ENCODE results near the gene ANKS1A. TPM values are rescaled to one million over a fixed set of nuclear protein-coding genes. Genes with fewer than 3 reads are reported as not detected.

Gene ANKS1A
- total RNA-seq, 1 donor from 2014 or later: 17.0 TPM

DNA sequence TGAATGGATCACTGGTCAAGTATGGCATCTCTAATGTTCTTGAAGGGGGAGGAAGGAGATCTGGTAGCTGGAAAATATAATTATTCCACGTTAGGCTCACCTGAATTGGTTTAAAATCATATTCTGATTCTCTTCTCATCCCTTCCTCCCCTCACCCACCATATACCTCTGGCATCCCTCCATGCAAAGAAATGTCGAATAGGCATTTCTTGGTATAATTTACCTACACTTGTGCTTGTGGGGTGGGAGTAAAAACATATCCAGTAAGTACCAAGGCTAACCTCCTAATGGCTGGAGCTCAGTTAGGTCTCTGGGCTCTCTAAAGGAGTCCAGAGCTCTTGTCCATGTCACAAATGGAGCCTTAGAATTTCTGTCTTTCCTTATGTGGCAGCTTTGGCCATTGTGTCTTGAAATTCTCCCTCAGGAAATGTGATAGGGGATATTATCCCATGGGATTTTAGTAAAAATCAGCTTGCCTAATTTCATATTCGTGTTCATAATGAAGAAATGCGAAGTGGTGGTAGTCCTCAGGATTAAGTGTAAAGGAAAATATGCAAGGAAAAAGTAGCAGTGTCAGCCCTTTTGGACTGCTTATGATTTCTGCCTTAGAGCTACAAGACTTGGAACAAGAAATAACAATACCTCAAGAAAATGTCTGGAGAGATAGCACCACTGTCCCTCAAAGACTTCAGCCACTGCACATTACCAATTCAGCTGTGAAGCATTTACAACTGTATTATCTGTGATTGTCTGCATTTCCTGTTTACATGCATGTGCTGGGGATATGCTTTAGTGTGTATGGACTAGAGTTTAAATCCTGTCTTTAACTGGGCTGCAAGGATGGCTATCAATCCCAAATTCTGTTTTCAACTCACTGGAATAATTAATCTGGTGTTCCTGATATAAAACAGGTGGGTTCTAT, 13.5 kb upstream of the ANKS1A start:
- peaks cover under 1% of the 10 kb centered on the region for H3K36me3 ChIP-seq
- H3K27me3 ChIP-seq: no peaks in the 10 kb centered on the region
- Mint-ChIP-seq H3K9me3 (no peaks in the 10 kb centered on the region), H3K4me3 (no peak overlapping the region), H3K27ac (no peak overlapping the region), H3K4me1 (no peaks in the 10 kb centered on the region), H3K36me3 (peaks cover 10% of the 10 kb centered on the region), H3K27me3 (ENCODE audit: insufficient read depth, low read depth) (no peaks in the 10 kb centered on the region)
- no peaks in the 10 kb centered on the region for H3K9me3 ChIP-seq (ENCODE audit: low read depth)
- no peak overlapping the region for H3K4me2 ChIP-seq
- H3K9ac ChIP-seq: no peak overlapping the region
- H3K4me3 ChIP-seq: no peak overlapping the region
- peaks cover 24% of the 10 kb centered on the region for H3F3A ChIP-seq (ENCODE audit: low read depth)
- H3K4me1 ChIP-seq: no peaks in the 10 kb centered on the region
- H2AFZ ChIP-seq (replicated peaks): no peak overlapping the region
- TF ChIP-seq EZH2 (IDR thresholded peaks at IDR 0.05) (no peak), EZH2phosphoT487 (IDR thresholded peaks at IDR 0.05) (no peak)
- TF ChIP-seq, protein P1, sequence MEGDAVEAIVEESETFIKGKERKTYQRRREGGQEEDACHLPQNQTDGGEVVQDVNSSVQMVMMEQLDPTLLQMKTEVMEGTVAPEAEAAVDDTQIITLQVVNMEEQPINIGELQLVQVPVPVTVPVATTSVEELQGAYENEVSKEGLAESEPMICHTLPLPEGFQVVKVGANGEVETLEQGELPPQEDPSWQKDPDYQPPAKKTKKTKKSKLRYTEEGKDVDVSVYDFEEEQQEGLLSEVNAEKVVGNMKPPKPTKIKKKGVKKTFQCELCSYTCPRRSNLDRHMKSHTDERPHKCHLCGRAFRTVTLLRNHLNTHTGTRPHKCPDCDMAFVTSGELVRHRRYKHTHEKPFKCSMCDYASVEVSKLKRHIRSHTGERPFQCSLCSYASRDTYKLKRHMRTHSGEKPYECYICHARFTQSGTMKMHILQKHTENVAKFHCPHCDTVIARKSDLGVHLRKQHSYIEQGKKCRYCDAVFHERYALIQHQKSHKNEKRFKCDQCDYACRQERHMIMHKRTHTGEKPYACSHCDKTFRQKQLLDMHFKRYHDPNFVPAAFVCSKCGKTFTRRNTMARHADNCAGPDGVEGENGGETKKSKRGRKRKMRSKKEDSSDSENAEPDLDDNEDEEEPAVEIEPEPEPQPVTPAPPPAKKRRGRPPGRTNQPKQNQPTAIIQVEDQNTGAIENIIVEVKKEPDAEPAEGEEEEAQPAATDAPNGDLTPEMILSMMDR (IDR thresholded peaks at IDR 0.05): no peak
- no peak for DNase-seq (ENCODE audit: low spot score)
- no peaks in the 10 kb centered on the region for H4K20me1 ChIP-seq (ENCODE audit: low read depth)
- no peaks in the 10 kb centered on the region for H3K79me2 ChIP-seq (ENCODE audit: low read depth)
- H3K27ac ChIP-seq: no peak overlapping the region

DNA sequence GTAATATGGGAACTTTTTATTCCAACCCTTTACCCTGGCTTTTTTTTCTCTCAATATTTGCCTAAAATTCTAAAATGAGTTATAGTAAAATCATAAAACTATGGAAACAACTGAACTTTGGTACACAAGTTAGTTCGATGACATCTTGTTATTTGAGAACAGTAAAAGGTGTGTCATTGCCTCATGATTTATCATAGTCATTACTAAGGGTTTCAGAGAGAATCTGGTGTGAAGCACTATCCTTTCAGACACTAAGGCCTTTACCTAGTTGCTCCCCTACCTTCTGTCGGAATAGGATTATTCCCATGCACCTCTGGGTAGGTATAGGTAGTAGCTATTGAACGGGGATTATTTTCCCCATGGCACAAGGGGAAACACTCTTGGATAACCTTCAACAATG, 12.6 kb upstream of the ANKS1A start:
- Mint-ChIP-seq H3K4me1 (no peaks in the 10 kb centered on the region), H3K4me3 (no peak overlapping the region), H3K9me3 (no peaks in the 10 kb centered on the region), H3K36me3 (peaks cover 10% of the 10 kb centered on the region), H3K27ac (no peak overlapping the region), H3K27me3 (ENCODE audit: insufficient read depth, low read depth) (no peaks in the 10 kb centered on the region)
- no peak overlapping the region for H3K27ac ChIP-seq
- H3F3A ChIP-seq (ENCODE audit: low read depth): peaks cover 28% of the 10 kb centered on the region
- no peaks in the 10 kb centered on the region for H3K4me1 ChIP-seq
- H3K9me3 ChIP-seq (ENCODE audit: low read depth): no peaks in the 10 kb centered on the region
- no peak overlapping the region for H3K4me3 ChIP-seq
- H3K9ac ChIP-seq: no peak overlapping the region
- H2AFZ ChIP-seq (replicated peaks): no peak overlapping the region
- H3K27me3 ChIP-seq: no peaks in the 10 kb centered on the region
- DNase-seq (ENCODE audit: low spot score): no peak
- no peak for TF ChIP-seq EZH2phosphoT487 (IDR thresholded peaks at IDR 0.05)
- TF ChIP-seq EZH2 (IDR thresholded peaks at IDR 0.05): no peak
- TF ChIP-seq, protein P1 (IDR thresholded peaks at IDR 0.05): no peak
- H4K20me1 ChIP-seq (ENCODE audit: low read depth): no peaks in the 10 kb centered on the region
- no peaks in the 10 kb centered on the region for H3K79me2 ChIP-seq (ENCODE audit: low read depth)
- H3K36me3 ChIP-seq: peaks cover 7% of the 10 kb centered on the region
- H3K4me2 ChIP-seq: no peak overlapping the region

DNA sequence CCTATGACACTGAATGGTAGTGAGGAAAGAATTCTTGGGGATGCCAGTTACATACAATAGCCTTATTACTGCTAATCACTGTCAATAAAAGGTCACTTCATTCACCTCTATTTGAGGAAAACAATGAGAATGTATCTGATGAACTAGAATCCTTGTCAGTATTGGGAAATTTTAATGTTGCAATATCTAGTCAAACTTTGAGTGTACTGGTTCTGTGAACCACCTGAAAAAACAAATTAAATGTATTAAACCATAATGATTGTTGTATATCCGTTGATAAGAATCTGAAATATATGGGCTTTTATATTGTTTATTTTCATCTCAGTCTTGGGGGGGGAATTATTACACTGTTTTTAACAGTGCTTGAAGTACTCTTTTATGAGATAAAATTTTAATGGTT, 11.8 kb upstream of the ANKS1A start:
- no peak overlapping the region for H3K4me3 Mint-ChIP-seq
- H3K27me3 Mint-ChIP-seq (ENCODE audit: insufficient read depth, low read depth): no peaks in the 10 kb centered on the region
- no peak overlapping the region for H3K9ac ChIP-seq
- no peaks in the 10 kb centered on the region for H4K20me1 ChIP-seq (ENCODE audit: low read depth)
- H3K4me2 ChIP-seq: no peak overlapping the region
- no peak overlapping the region for H3K27ac ChIP-seq
- no peaks in the 10 kb centered on the region for H3K27me3 ChIP-seq
- H3K36me3 Mint-ChIP-seq: peaks cover 10% of the 10 kb centered on the region
- no peaks in the 10 kb centered on the region for H3K4me1 ChIP-seq
- peaks cover 7% of the 10 kb centered on the region for H3K36me3 ChIP-seq
- H3K27ac Mint-ChIP-seq: no peak overlapping the region
- no peaks in the 10 kb centered on the region for H3K4me1 Mint-ChIP-seq
- peaks cover 28% of the 10 kb centered on the region for H3F3A ChIP-seq (ENCODE audit: low read depth)
- H3K9me3 Mint-ChIP-seq: no peaks in the 10 kb centered on the region
- H3K9me3 ChIP-seq (ENCODE audit: low read depth): no peaks in the 10 kb centered on the region
- no peak for DNase-seq (ENCODE audit: low spot score)
- TF ChIP-seq, protein P1 (IDR thresholded peaks at IDR 0.05): no peak
- TF ChIP-seq EZH2 (IDR thresholded peaks at IDR 0.05) (no peak), EZH2phosphoT487 (IDR thresholded peaks at IDR 0.05) (no peak)
- no peak overlapping the region for H2AFZ ChIP-seq (replicated peaks)
- no peaks in the 10 kb centered on the region for H3K79me2 ChIP-seq (ENCODE audit: low read depth)
- no peak overlapping the region for H3K4me3 ChIP-seq

Data from neural progenitor cell (in vitro differentiated cells).